Thyroid gland (tissue), 4 donors: Measurements from ENCODE around the gene PHACTR3.

Experiments
- CTCF ChIP-seq, 6 experiments: fragments of 200-600 bp in 3 of 6; fragments of 450-650 bp in 3 of 6; sonication (generic) in 3 of 6; IDR thresholded peaks; one replicate each; pipeline ENCODE4 v1.5.1; 2016 to 2019; ENCODE audit warnings: antibody characterized with exemption in 6 of 6, mild to moderate bottlenecking in 2 of 6, inconsistent platforms in 1 of 6, moderate library complexity in 1 of 6
- POLR2A ChIP-seq, 2 donors: fragments of 450-650 bp; IDR thresholded peaks; one replicate each; pipeline ENCODE4 v1.6.1; 2017; ENCODE audit warnings: antibody characterized with exemption in 2 of 2, mild to moderate bottlenecking in 2 of 2, moderate library complexity in 1 of 2

GRCh38 chr20:59832406-59833363, 228.3 kb downstream of the PHACTR3 start:
- TF ChIP-seq POLR2A (IDR thresholded peaks at IDR 0.05) (no peak), CTCF (IDR thresholded peaks at IDR 0.05) (no peak)
